ENCODE results near the gene ACBD5. TPM values are rescaled to one million over a fixed set of nuclear protein-coding genes. Genes with fewer than 3 reads are reported as not detected.

Gene ACBD5
- total and polyA plus RNA-seq, 11 donors, result 28.3 to 86.0 (median 71.6) TPM

- ATAC-seq (no peak), DNase-seq (no peak)
- no peaks in the 10 kb centered on the region for H3K9me3 ChIP-seq
- H3K4me1 ChIP-seq, result no peaks in the 10 kb centered on the region
- 66 to 84% (median 77%) methylated on average over 5 of the region's 5 CpGs for WGBS, 4 donors
- no peak overlapping the region for H3K27ac ChIP-seq
- TF ChIP-seq POLR2A (IDR thresholded peaks at IDR 0.05) (no peak), CTCF (IDR thresholded peaks at IDR 0.05) (no peak)
- no peak overlapping the region for H3K4me3 ChIP-seq
- no peaks in the 10 kb centered on the region for H3K27me3 ChIP-seq
- H3K36me3 ChIP-seq, result peaks cover 0 to 100% (median 98%) of the 10 kb centered on the region in 9 donors
- intact Hi-C loops (cut with DNase I), result loop anchor here in 1 of 10 donors (10.0 kb wide), 1 partner anchor 161 kb away; no protein-coding TSS in a partner anchor
Measured at GRCh38 chr10:27203806-27204205, 36.8 kb downstream of the ACBD5 start.

- peak; percentile 73 to 88 (median 80) for ATAC-seq
- DNase-seq, result peak in 4 of 5 donors; percentile 25 to 50 (median 42)
- H3K4me1 ChIP-seq, result peaks cover 0 to 12% (median 0%) of the 10 kb centered on the region in 12 donors
- H3K4me3 ChIP-seq, result no peak overlapping the region
- intact Hi-C loops (cut with DNase I), result no loop called here
- H3K9me3 ChIP-seq, result no peaks in the 10 kb centered on the region
- no peak for TF ChIP-seq CTCF (IDR thresholded peaks at IDR 0.05)
- TF ChIP-seq POLR2A (IDR thresholded peaks at IDR 0.05), result no peak
- peak overlapping the region in 5 of 12 donors; percentile 1 to 66 (median 46) for H3K27ac ChIP-seq
- H3K36me3 ChIP-seq, result peaks cover 0 to 84% (median 80%) of the 10 kb centered on the region in 9 donors
- no peaks in the 10 kb centered on the region for H3K27me3 ChIP-seq
- WGBS, 4 donors, result 38 to 60% (median 48%) methylated on average over 2 of the region's 2 CpGs
Measured at GRCh38 chr10:27197980-27198620, 42.5 kb downstream of the ACBD5 start.

- no peak for DNase-seq
- no peak overlapping the region for H3K4me3 ChIP-seq
- intact Hi-C loops (cut with DNase I), result no loop called here
- ATAC-seq, result peak in 3 of 4 donors; percentile 24 to 71 (median 69)
- no peak for TF ChIP-seq CTCF (IDR thresholded peaks at IDR 0.05)
- TF ChIP-seq POLR2A (IDR thresholded peaks at IDR 0.05), result no peak
- H3K27me3 ChIP-seq, result no peaks in the 10 kb centered on the region
- H3K36me3 ChIP-seq, result peaks cover 0 to 43% (median 31%) of the 10 kb centered on the region in 9 donors
- H3K27ac ChIP-seq, result no peak overlapping the region
- WGBS, 4 donors, result 65 to 78% (median 74%) methylated on average over 3 of the region's 3 CpGs
- no peaks in the 10 kb centered on the region for H3K9me3 ChIP-seq
- H3K4me1 ChIP-seq, result no peaks in the 10 kb centered on the region
Measured at GRCh38 chr10:27192284-27192683, 48.3 kb downstream of the ACBD5 start.

GRCh38 chr10:27190508-27190907, 50.1 kb downstream of the ACBD5 start:
- TF ChIP-seq CTCF (IDR thresholded peaks at IDR 0.05) (no peak), POLR2A (IDR thresholded peaks at IDR 0.05) (no peak)
- peaks cover 0 to 43% (median 30%) of the 10 kb centered on the region in 9 donors for H3K36me3 ChIP-seq
- intact Hi-C loops (cut with DNase I), result no loop called here

More at GRCh38 chr10:27190508-27190907, 50.1 kb downstream of the ACBD5 start:
- Histone ChIP-seq H3K4me1 (no peaks in the 10 kb centered on the region), H3K4me3 (no peak overlapping the region), H3K9me3 (no peaks in the 10 kb centered on the region), H3K27ac (no peak overlapping the region), H3K27me3 (no peaks in the 10 kb centered on the region)
- DNase-seq, result no peak
- WGBS, 4 donors, result 91 to 95% (median 93%) methylated on average over 2 of the region's 2 CpGs
- no peak for ATAC-seq

Data from heart left ventricle (tissue), 16 donors.